Gastrocnemius medialis (tissue), 4 donors: ENCODE results near the gene UNC93A.

ENCODE experiments used
- CTCF ChIP-seq, 5 experiments: fragments of 450-650 bp in 3 of 5; fragments of 200-600 bp in 2 of 5; sonication (generic) in 2 of 5; IDR thresholded peaks in 4 of 5; conservative IDR thresholded peaks in 1 of 5; 1 replicate in 4 of 5; 2 replicates in 1 of 5; pipeline ENCODE4 v1.5.1; 2016 to 2019; ENCODE audit warnings: antibody characterized with exemption in 5 of 5, mild to moderate bottlenecking in 3 of 5, moderate library complexity in 3 of 5
- POLR2A ChIP-seq, 2 donors: fragments of 450-650 bp; IDR thresholded peaks; one replicate each; pipeline ENCODE4 v1.6.1; 2017; ENCODE audit warnings: antibody characterized with exemption in 2 of 2, mild to moderate bottlenecking in 2 of 2, moderate library complexity in 2 of 2

GRCh38 chr6:167275001-167275400, 16.1 kb upstream of the UNC93A start:
- no peak for TF ChIP-seq POLR2A (IDR thresholded peaks at IDR 0.05)
- TF ChIP-seq CTCF (IDR thresholded peaks at IDR 0.05 in 4 of 5, conservative IDR thresholded peaks at IDR 0.05 in 1 of 5): no peak
